Trophoblast cell (in vitro differentiated cells and primary cell): ENCODE measurements around the gene FLNA.
A peak's percentile ranks its signal among the peaks of the same experiment; 100 is the strongest.

Source experiments
- DNase-seq, 2 donors: peaks; one replicate each; pipeline ENCODE4 v3.0.0-alpha.2; 2016
- H2AFZ ChIP-seq: 2 replicates; pipeline ENCODE4 v1.6.1; 2013; ENCODE audit warnings: low read length, moderate library complexity, mild to moderate bottlenecking; ENCODE audit not compliant: insufficient read depth, poor library complexity
- H2AK5ac ChIP-seq: 2 replicates; pipeline ENCODE4 v1.6.1; 2013; ENCODE audit warnings: mild to moderate bottlenecking, low read length
- H2BK120ac ChIP-seq: 2 replicates; pipeline ENCODE4 v1.6.1; 2013; ENCODE audit warnings: low read length, mild to moderate bottlenecking, moderate library complexity; ENCODE audit not compliant: insufficient read depth, poor library complexity
- H2BK12ac ChIP-seq: 2 replicates; pipeline ENCODE4 v1.6.1; 2013; ENCODE audit warnings: mild to moderate bottlenecking, low read length, moderate library complexity
- H2BK5ac ChIP-seq: 2 replicates; pipeline ENCODE4 v1.6.1; 2013; ENCODE audit warnings: low read length, low read depth, moderate library complexity, mild to moderate bottlenecking; ENCODE audit not compliant: poor library complexity
- H3K14ac ChIP-seq: 2 replicates; pipeline ENCODE4 v1.6.1; 2013; ENCODE audit warnings: mild to moderate bottlenecking, low read length
- H3K18ac ChIP-seq: 2 replicates; pipeline ENCODE4 v1.6.1; 2013; ENCODE audit warnings: mild to moderate bottlenecking, low read length
- H3K23ac ChIP-seq: 2 replicates; pipeline ENCODE4 v1.6.1; 2013; ENCODE audit warnings: low read length
- H3K27ac ChIP-seq: 2 replicates; pipeline ENCODE4 v1.5.1; 2013; ENCODE audit warnings: low read depth, mild to moderate bottlenecking, inconsistent platforms, low read length, moderate library complexity
- H3K27me3 ChIP-seq: 2 replicates; pipeline ENCODE4 v1.6.1; 2013; ENCODE audit warnings: inconsistent platforms, mild to moderate bottlenecking, low read length, moderate library complexity; ENCODE audit not compliant: insufficient read depth
- H3K36me3 ChIP-seq, 2 experiments: 1 replicate in 1 of 2; 2 replicates in 1 of 2; pipeline ENCODE4 v1.6.1; 2013; ENCODE audit warnings: low read length in 2 of 2, mild to moderate bottlenecking in 2 of 2, moderate library complexity in 1 of 2; ENCODE audit not compliant: insufficient read depth in 2 of 2, control insufficient read depth in 1 of 2
- H3K4ac ChIP-seq: 2 replicates; pipeline ENCODE4 v1.6.1; 2013; ENCODE audit warnings: low read depth, mild to moderate bottlenecking, low read length, moderate library complexity
- H3K4me1 ChIP-seq, 2 experiments: 1 replicate in 1 of 2; 2 replicates in 1 of 2; pipeline ENCODE4 v1.6.1; 2013; ENCODE audit warnings: low read length in 2 of 2, mild to moderate bottlenecking in 2 of 2, moderate library complexity in 1 of 2; ENCODE audit not compliant: insufficient read depth in 2 of 2, control insufficient read depth in 1 of 2
- H3K4me2 ChIP-seq: 2 replicates; pipeline ENCODE4 v1.6.1; 2013; ENCODE audit warnings: inconsistent platforms, mild to moderate bottlenecking, low read length, moderate library complexity
- H3K4me3 ChIP-seq: 2 replicates; pipeline ENCODE4 v1.5.1; 2013; ENCODE audit warnings: mild to moderate bottlenecking, low read depth, low read length, inconsistent platforms
- H3K79me1 ChIP-seq: one replicate; pipeline ENCODE4 v1.6.1; 2013; ENCODE audit warnings: low read length
- H3K79me2 ChIP-seq: 2 replicates; pipeline ENCODE4 v1.6.1; 2013; ENCODE audit warnings: low read length, mild to moderate bottlenecking; ENCODE audit not compliant: control insufficient read depth, insufficient read depth, poor library complexity
- H3K9ac ChIP-seq: 2 replicates; pipeline ENCODE4 v1.6.1; 2013; ENCODE audit warnings: mild to moderate bottlenecking, low read length
- H3K9me3 ChIP-seq: 2 replicates; pipeline ENCODE4 v1.6.1; 2013; ENCODE audit warnings: low read depth, mild to moderate bottlenecking, control low read depth, inconsistent platforms, low read length; ENCODE audit not compliant: insufficient read depth
- H4K12ac ChIP-seq: 2 replicates; pipeline ENCODE4 v1.6.1; 2013; ENCODE audit warnings: low read depth, mild to moderate bottlenecking, low read length, moderate library complexity
- H4K8ac ChIP-seq: 2 replicates; pipeline ENCODE4 v1.6.1; 2013; ENCODE audit warnings: low read depth, mild to moderate bottlenecking, low read length, moderate library complexity
- H4K91ac ChIP-seq: one replicate; pipeline ENCODE4 v1.6.1; 2013; ENCODE audit warnings: low read depth, mild to moderate bottlenecking, low read length, moderate library complexity
- WGBS: extraction: QIAGEN DNeasy Blood & Tissue Kit; methylation state at CpG from one replicate; pipeline ENCODE4 v1.1.7; 2013; ENCODE audit warnings: missing lambda C conversion rate; ENCODE audit not compliant: insufficient read length, insufficient coverage; ENCODE audit errors: extremely low coverage; 5-methylcytosine and 5-hydroxymethylcytosine counted together

FLNA gene

DNA sequence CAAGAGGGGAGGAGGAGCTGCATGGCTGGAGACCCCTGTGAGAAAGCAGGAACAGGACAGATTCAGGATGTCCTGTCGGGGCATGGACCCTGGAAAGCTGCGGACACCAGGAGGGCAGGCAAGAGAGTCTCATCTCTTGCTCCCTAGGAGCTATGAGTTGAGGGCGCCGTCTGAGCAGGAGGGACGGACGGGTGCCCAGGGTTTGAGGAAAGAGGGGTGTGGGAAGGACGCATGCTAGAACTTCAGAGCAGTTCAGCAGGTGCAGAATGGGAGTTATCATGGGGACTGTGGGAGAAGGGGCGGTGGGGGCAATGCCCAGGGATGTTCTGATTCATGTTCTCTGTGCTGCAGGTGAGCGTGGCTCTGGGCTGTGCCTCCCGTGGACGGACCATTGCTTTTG, 54.0 kb downstream of the FLNA start:
- Histone ChIP-seq H3K36me3 (no peaks in the 10 kb centered on the region), H3K4me2 (no peak overlapping the region)
- no CpG with 5 or more reads among the region's 11 CpGs for whole genome bisulfite sequencing

DNA sequence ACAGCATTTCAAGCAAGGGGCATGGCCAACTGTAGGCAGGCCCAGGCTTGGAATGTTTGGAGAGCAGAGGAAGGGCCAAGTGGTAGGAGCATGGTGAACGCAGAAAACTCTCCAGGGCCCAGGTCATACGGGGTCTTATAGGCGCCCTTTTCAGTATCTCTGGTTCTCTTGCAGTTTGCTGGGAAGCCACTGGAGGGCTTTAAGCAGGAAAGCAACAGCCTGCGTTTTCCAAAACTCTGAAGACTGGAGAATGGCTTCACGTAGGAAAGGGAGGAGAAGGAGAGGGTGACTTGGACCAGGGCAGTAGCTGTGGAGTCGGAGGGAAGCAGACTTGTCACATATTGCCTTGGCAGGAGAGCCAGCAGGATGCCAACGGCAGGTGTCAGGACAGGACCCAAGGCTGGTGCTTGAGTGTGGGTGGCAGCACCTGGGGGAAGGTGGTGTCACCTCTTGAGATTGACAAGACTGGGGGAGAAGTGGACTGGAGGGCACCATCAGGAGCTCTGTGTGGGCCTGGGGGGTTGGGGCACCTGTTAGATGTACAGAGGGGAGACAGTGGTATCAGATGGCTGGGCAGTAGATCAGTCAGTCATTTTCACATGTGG, 56.9 kb downstream of the FLNA start:
- Histone ChIP-seq H4K91ac (no peak overlapping the region), H2BK120ac (no peak overlapping the region), H3K9me3 (no peaks in the 10 kb centered on the region), H4K12ac (no peak overlapping the region), H4K8ac (no peak overlapping the region), H2BK12ac (no peak overlapping the region), H3K79me2 (no peaks in the 10 kb centered on the region), H2AFZ (no peak overlapping the region), H3K79me1 (no peaks in the 10 kb centered on the region), H3K36me3 (no peaks in the 10 kb centered on the region), H3K18ac (no peak overlapping the region), H3K14ac (no peak overlapping the region), H2AK5ac (no peak overlapping the region), H2BK5ac (no peak overlapping the region), H3K4me1 (no peaks in the 10 kb centered on the region), H3K23ac (no peak overlapping the region), H3K27me3 (no peaks in the 10 kb centered on the region), H3K27ac (no peak overlapping the region), H3K4me2 (no peak overlapping the region), H3K4ac (no peak overlapping the region), H3K4me3 (no peak overlapping the region), H3K9ac (no peak overlapping the region)
- no CpG with 5 or more reads among the region's 7 CpGs for WGBS
- DNase-seq: peak in 1 of 2 donors; percentile 46

More for the DNA sequence above, 54.0 kb downstream of the FLNA start:
- Histone ChIP-seq H4K8ac (no peak overlapping the region), H3K4me3 (no peak overlapping the region), H4K91ac (no peak overlapping the region), H3K23ac (no peak overlapping the region), H3K27ac (no peak overlapping the region), H3K27me3 (no peaks in the 10 kb centered on the region), H3K79me1 (no peaks in the 10 kb centered on the region), H2AK5ac (no peak overlapping the region), H2BK12ac (no peak overlapping the region), H2BK120ac (no peak overlapping the region), H2BK5ac (no peak overlapping the region), H3K9ac (no peak overlapping the region), H4K12ac (no peak overlapping the region), H2AFZ (no peak overlapping the region), H3K14ac (no peak overlapping the region), H3K79me2 (no peaks in the 10 kb centered on the region), H3K18ac (no peak overlapping the region), H3K9me3 (no peaks in the 10 kb centered on the region), H3K4ac (no peak overlapping the region), H3K4me1 (no peaks in the 10 kb centered on the region)
- DNase-seq: no peak

DNA sequence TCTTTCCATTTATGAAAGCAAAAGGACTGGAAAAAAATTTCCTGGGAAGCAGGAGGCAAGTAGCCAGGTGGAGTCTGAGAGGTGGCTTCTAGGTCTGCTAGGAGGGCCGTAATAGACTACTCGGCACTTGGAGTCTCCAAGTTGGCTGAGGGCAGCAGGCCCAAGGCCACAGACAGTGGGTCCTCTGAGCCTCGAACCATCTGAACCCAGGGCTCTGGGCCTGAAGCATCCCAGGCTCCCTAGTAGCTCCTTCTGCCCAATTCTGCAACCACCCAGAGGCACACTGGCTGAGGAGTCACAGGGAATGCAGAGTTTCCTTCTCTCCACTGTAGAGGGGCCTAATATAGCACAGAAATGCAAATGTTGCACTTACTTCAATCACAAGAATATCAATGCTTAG, 59.0 kb downstream of the FLNA start:
- no peak overlapping the region for H4K12ac ChIP-seq
- no peak overlapping the region for H3K27ac ChIP-seq
- no peak overlapping the region for H4K91ac ChIP-seq
- no peaks in the 10 kb centered on the region for H3K79me1 ChIP-seq
- no peak for DNase-seq
- no peak overlapping the region for H3K4me2 ChIP-seq
- no peak overlapping the region for H2BK5ac ChIP-seq
- WGBS: no CpG with 5 or more reads among the region's 3 CpGs
- no peaks in the 10 kb centered on the region for H3K9me3 ChIP-seq
- H3K79me2 ChIP-seq: no peaks in the 10 kb centered on the region
- no peaks in the 10 kb centered on the region for H3K36me3 ChIP-seq
- H2AFZ ChIP-seq: no peak overlapping the region
- H2AK5ac ChIP-seq: no peak overlapping the region
- H3K18ac ChIP-seq: no peak overlapping the region
- no peak overlapping the region for H2BK12ac ChIP-seq
- no peak overlapping the region for H3K4me3 ChIP-seq
- no peaks in the 10 kb centered on the region for H3K4me1 ChIP-seq
- no peak overlapping the region for H2BK120ac ChIP-seq
- no peak overlapping the region for H3K23ac ChIP-seq
- no peak overlapping the region for H3K9ac ChIP-seq
- H4K8ac ChIP-seq: no peak overlapping the region
- H3K27me3 ChIP-seq: no peaks in the 10 kb centered on the region
- no peak overlapping the region for H3K14ac ChIP-seq
- no peak overlapping the region for H3K4ac ChIP-seq

DNA sequence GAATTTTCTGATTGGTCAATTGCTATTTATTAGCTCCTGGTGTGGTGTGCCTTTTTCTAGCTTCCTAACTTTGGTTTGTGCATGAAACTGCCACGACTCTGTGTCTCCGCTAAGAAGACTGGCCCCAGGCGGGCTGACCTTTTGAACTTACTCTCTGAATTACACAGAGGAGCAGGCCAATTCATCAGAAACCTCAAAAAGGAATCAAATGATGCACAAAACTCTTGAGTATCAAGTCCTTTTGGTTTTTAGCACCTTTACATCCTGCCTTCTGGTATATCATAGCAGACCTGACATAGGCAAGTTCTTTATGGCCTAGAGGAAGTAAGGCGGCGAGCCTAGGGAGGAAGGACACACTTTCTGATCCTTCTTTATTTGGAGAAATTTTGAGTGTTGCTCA, 61.3 kb downstream of the FLNA start:
- H2BK12ac ChIP-seq: no peak overlapping the region
- H3K4me2 ChIP-seq: no peak overlapping the region
- no peaks in the 10 kb centered on the region for H3K4me1 ChIP-seq
- no peak overlapping the region for H2BK120ac ChIP-seq
- H4K91ac ChIP-seq: no peak overlapping the region
- H3K9ac ChIP-seq: no peak overlapping the region
- H3K27me3 ChIP-seq: no peaks in the 10 kb centered on the region
- H4K8ac ChIP-seq: no peak overlapping the region
- H3K9me3 ChIP-seq: no peaks in the 10 kb centered on the region
- WGBS: no CpG with 5 or more reads among the region's 5 CpGs
- no peak overlapping the region for H2AFZ ChIP-seq
- H2BK5ac ChIP-seq: no peak overlapping the region
- H3K79me1 ChIP-seq: no peaks in the 10 kb centered on the region
- H3K4me3 ChIP-seq: no peak overlapping the region
- no peak overlapping the region for H3K4ac ChIP-seq
- H2AK5ac ChIP-seq: no peak overlapping the region
- H3K18ac ChIP-seq: no peak overlapping the region
- no peak overlapping the region for H3K14ac ChIP-seq
- no peaks in the 10 kb centered on the region for H3K36me3 ChIP-seq
- H4K12ac ChIP-seq: no peak overlapping the region
- H3K27ac ChIP-seq: no peak overlapping the region
- no peaks in the 10 kb centered on the region for H3K79me2 ChIP-seq
- no peak overlapping the region for H3K23ac ChIP-seq
- DNase-seq: no peak
